SK-N-SH (cell line): ENCODE data around the gene MYF6. TPM values are rescaled to one million over a fixed set of nuclear protein-coding genes. Genes with fewer than 3 reads are reported as not detected.

ENCODE experiments used
- CTCF ChIA-PET: fragments of 300-600, 350-600 bp; formaldehyde crosslinking; extraction: SDS; loops from one replicate; lab custom pipeline; 2021; lab: Yijun Ruan, JAX
- POLR2A ChIA-PET: fragments of 350-600 bp; sonication (Branson Sonifier 250); formaldehyde crosslinking; extraction: SDS; loops from one replicate; lab custom pipeline; 2020; ENCODE audit warnings: antibody characterized with exemption, inconsistent platforms; lab: Yijun Ruan, JAX
- DNase-seq: peaks from one replicate; pipeline ENCODE4 v3.0.0; 2012
- H2AFZ ChIP-seq: fragments of 200-600 bp; sonication (generic); 2 replicates; pipeline ENCODE4 v1.8.1; 2016; ENCODE audit warnings: antibody characterized with exemption, mild to moderate bottlenecking, low read depth
- H3F3A ChIP-seq: fragments of 200-600 bp; sonication (generic); replicated peaks from 2 replicates; pipeline ENCODE3; 2016; ENCODE audit warnings: antibody characterized with exemption, mild to moderate bottlenecking; ENCODE audit not compliant: insufficient read depth
- H3K27ac ChIP-seq, 2 experiments: fragments of 200-500 bp in 1 of 2; fragments of 200-600 bp in 1 of 2; sonication (Bioruptor generic) in 1 of 2; sonication (generic), shearing (Covaris generic) in 1 of 2; 2 replicates each; pipeline versions ENCODE4 v1.5.1 to v1.6.1; 2014 to 2016; ENCODE audit warnings: low read depth in 2 of 2, inconsistent platforms in 1 of 2, low read length in 1 of 2, mild to moderate bottlenecking in 1 of 2, mixed read lengths in 1 of 2
- H3K27me3 ChIP-seq: fragments of 200-600 bp; sonication (generic), shearing (Covaris generic); 2 replicates; pipeline ENCODE4 v1.6.1; 2016; ENCODE audit warnings: mixed run types; ENCODE audit not compliant: insufficient read depth
- H3K36me3 ChIP-seq, 2 experiments: fragments of 200-500 bp in 1 of 2; fragments of 200-600 bp in 1 of 2; sonication (Bioruptor generic) in 1 of 2; sonication (generic) in 1 of 2; replicated peaks in 1 of 2; 2 replicates each; pipeline versions ENCODE3 to v1.5.1; 2014 to 2016; ENCODE audit warnings: low read length in 1 of 2, mild to moderate bottlenecking in 1 of 2; ENCODE audit not compliant: insufficient read depth in 2 of 2, control insufficient read depth in 1 of 2
- H3K4me1 ChIP-seq, 2 experiments: fragments of 200-500 bp in 1 of 2; fragments of 200-600 bp in 1 of 2; sonication (Bioruptor generic) in 1 of 2; sonication (generic), shearing (Covaris generic) in 1 of 2; 2 replicates each; pipeline versions ENCODE4 v1.5.1 to v1.6.1; 2014 to 2016; ENCODE audit warnings: low read depth in 1 of 2, low read length in 1 of 2, mixed run types in 1 of 2; ENCODE audit not compliant: insufficient read depth in 2 of 2, control insufficient read depth in 1 of 2
- H3K4me2 ChIP-seq: fragments of 200-600 bp; sonication (generic), shearing (Covaris generic); 2 replicates; pipeline ENCODE4 v1.6.1; 2017; ENCODE audit warnings: mixed run types
- H3K4me3 ChIP-seq, 2 experiments: fragments of 200-500 bp in 1 of 2; fragments of 200-600 bp in 1 of 2; sonication (Bioruptor generic) in 1 of 2; sonication (generic), shearing (Covaris generic) in 1 of 2; 2 replicates each; pipeline versions ENCODE4 v1.5.1 to v1.8.1; 2014 to 2016; ENCODE audit warnings: low read depth in 2 of 2, inconsistent platforms in 1 of 2, low read length in 1 of 2, mild to moderate bottlenecking in 1 of 2, mixed read lengths in 1 of 2, moderate library complexity in 1 of 2
- H3K79me2 ChIP-seq: fragments of 200-600 bp; sonication (generic); 2 replicates; pipeline ENCODE4 v1.8.1; 2017; ENCODE audit warnings: mild to moderate bottlenecking; ENCODE audit not compliant: insufficient read depth
- H3K9ac ChIP-seq: fragments of 200-600 bp; sonication (generic); 2 replicates; pipeline ENCODE4 v1.6.1; 2017; ENCODE audit warnings: mixed run types
- H3K9me2 ChIP-seq: fragments of 200-600 bp; sonication (generic); 2 replicates; pipeline ENCODE4 v1.6.1; 2017; ENCODE audit warnings: mixed run types
- H3K9me3 ChIP-seq: fragments of 200-600 bp; sonication (generic); 2 replicates; pipeline ENCODE4 v1.6.1; 2017; ENCODE audit warnings: mixed run types, mild to moderate bottlenecking, moderate library complexity
- H4K20me1 ChIP-seq: fragments of 200-600 bp; sonication (generic); 2 replicates; pipeline ENCODE4 v1.6.1; 2017; ENCODE audit warnings: mild to moderate bottlenecking, mixed run types; ENCODE audit not compliant: insufficient read depth
- CHD2 ChIP-seq: fragments of 150-350 bp; IDR thresholded peaks from 2 replicates; pipeline ENCODE4 v1.6.1; 2018; ENCODE audit warnings: low read length; ENCODE audit not compliant: partially characterized antibody
- CTCF ChIP-seq: fragments of 200-600 bp; sonication (generic); IDR thresholded peaks from 2 replicates; pipeline ENCODE4 v1.6.1; 2017; ENCODE audit warnings: antibody characterized with exemption, mild to moderate bottlenecking, moderate library complexity
- EP300 ChIP-seq, 2 experiments: IDR thresholded peaks; 2 replicates each; pipeline versions ENCODE4 v1.4.0 to v1.6.1; 2012; ENCODE audit warnings: borderline replicate concordance in 1 of 2, low read depth in 1 of 2, low read length in 1 of 2
- EZH2phosphoT487 ChIP-seq: fragments of 200-600 bp; sonication (generic); IDR thresholded peaks from 2 replicates; pipeline ENCODE4 v1.6.1; 2017; ENCODE audit warnings: low read depth, mixed run types, mild to moderate bottlenecking, antibody characterized with exemption, moderate library complexity, borderline replicate concordance
- FOXJ3 ChIP-seq: sonication (generic); formaldehyde crosslinking; IDR thresholded peaks from 2 replicates; pipeline ENCODE4 v1.5.1; 2020; ENCODE audit warnings: mild to moderate bottlenecking, missing genetic modification reagents
- IRF3 ChIP-seq: fragments of 150-350 bp; IDR thresholded peaks from 2 replicates; pipeline ENCODE4 v1.6.1; 2016; ENCODE audit warnings: mild to moderate bottlenecking, low read depth, low read length
- JUND ChIP-seq: IDR thresholded peaks from 2 replicates; pipeline ENCODE4 v1.4.0; 2012
- MAX ChIP-seq: IDR thresholded peaks from 2 replicates; pipeline ENCODE4 v1.4.0; 2012; ENCODE audit warnings: low read depth
- MEF2A ChIP-seq: IDR thresholded peaks from 2 replicates; pipeline ENCODE4 v1.4.0; 2012; ENCODE audit warnings: low read depth, borderline replicate concordance
- MXI1 ChIP-seq: IDR thresholded peaks from 2 replicates; pipeline ENCODE4 v1.6.1; 2012; ENCODE audit warnings: mild to moderate bottlenecking, low read depth, low read length, improper control_type of control experiment
- NRF1 ChIP-seq: IDR thresholded peaks from 2 replicates; pipeline ENCODE4 v1.6.1; 2012; ENCODE audit warnings: low read depth, mild to moderate bottlenecking, low read length
- POLR2AphosphoS5 ChIP-seq: IDR thresholded peaks from 2 replicates; pipeline ENCODE4 v1.6.1; 2012; ENCODE audit warnings: low read depth, low read length
- RAD21 ChIP-seq: IDR thresholded peaks from 2 replicates; pipeline ENCODE4 v1.6.1; 2012; ENCODE audit warnings: mild to moderate bottlenecking, low read length
- RCOR1 ChIP-seq: fragments of 150-350 bp; IDR thresholded peaks from 2 replicates; pipeline ENCODE4 v1.6.1; 2017; ENCODE audit warnings: antibody characterized with exemption, low read length
- RFX5 ChIP-seq: IDR thresholded peaks from 2 replicates; pipeline ENCODE4 v1.6.1; 2012; ENCODE audit warnings: mild to moderate bottlenecking, improper control_type of control experiment, low read length
- RXRA ChIP-seq: IDR thresholded peaks from 2 replicates; pipeline ENCODE4 v1.4.0; 2012; ENCODE audit warnings: low read depth, mild to moderate bottlenecking, borderline replicate concordance
- SIN3A ChIP-seq: IDR thresholded peaks from 2 replicates; pipeline ENCODE4 v1.6.1; 2012; ENCODE audit warnings: low read depth, mild to moderate bottlenecking, low read length, moderate library complexity, borderline replicate concordance
- SMC3 ChIP-seq: IDR thresholded peaks from 2 replicates; pipeline ENCODE4 v1.6.1; 2012; ENCODE audit warnings: low read depth, low read length, improper control_type of control experiment
- TCF12 ChIP-seq: IDR thresholded peaks from 2 replicates; pipeline ENCODE4 v1.4.0; 2012
- USF2 ChIP-seq: fragments of 150-350 bp; IDR thresholded peaks from 2 replicates; pipeline ENCODE4 v1.6.1; 2017; ENCODE audit warnings: antibody characterized with exemption, low read length, low read depth, borderline replicate concordance
- YY1 ChIP-seq: IDR thresholded peaks from 2 replicates; pipeline ENCODE4 v1.4.0; 2012; ENCODE audit warnings: low read depth, mild to moderate bottlenecking
- ZBTB33 ChIP-seq: IDR thresholded peaks from 2 replicates; pipeline ENCODE4 v1.4.0; 2012; ENCODE audit warnings: low read depth, borderline replicate concordance
- WGBS: methylation state at CpG from one replicate; pipeline ENCODE4 v1.1.6; 2017; ENCODE audit warnings: low lambda C conversion rate; 5-methylcytosine and 5-hydroxymethylcytosine counted together
- polyA plus RNA-seq, 3 experiments: library from polyadenylated mRNA; depleted of rRNA; stranded (reverse); fragments of >200 nt; gene quantifications; 2 replicates each; pipeline ENCODE4 v1.2.3, GENCODE V29; 2012

Gene MYF6
- polyA plus RNA-seq, 1 of the 3 experiments (the other 2 are of a cell fraction): not detected

- no peaks in the 10 kb centered on the region for H3K79me2 ChIP-seq
- WGBS: 4% methylated on average over 2 of the region's 2 CpGs
- peaks cover 8% of the 10 kb centered on the region; the same call in 1 of the 2 replicates for H3K27me3 ChIP-seq
- H3K4me1 ChIP-seq: no peaks in the 10 kb centered on the region
- H3K9me2 ChIP-seq: no peaks in the 10 kb centered on the region
- TF ChIP-seq TCF12 (no peak), EP300 (IDR thresholded peaks at IDR 0.05; ENCODE audit: borderline replicate concordance in 1 of 2, low read depth in 1 of 2, low read length in 1 of 2) (no peak), RCOR1 (no peak), SMC3 (no peak)
- no peaks in the 10 kb centered on the region for H3F3A ChIP-seq
- no peak overlapping the region for H3K27ac ChIP-seq
- H3K9ac ChIP-seq: no peak overlapping the region
- no peaks in the 10 kb centered on the region for H3K36me3 ChIP-seq
- H4K20me1 ChIP-seq: no peaks in the 10 kb centered on the region
- no peak overlapping the region for H3K4me3 ChIP-seq
- no peaks in the 10 kb centered on the region for H3K9me3 ChIP-seq
- no peak for DNase-seq
- ChIA-PET POLR2A (no interaction called here), CTCF (no interaction called here)
- H2AFZ ChIP-seq: no peak overlapping the region
- H3K4me2 ChIP-seq: no peak overlapping the region
These were observed 42.0 kb downstream of the MYF6 start for GRCh38 chr12:80749456-80749855.

GRCh38 chr12:80752464-80752863 is 45.0 kb downstream of the MYF6 start:
- TF ChIP-seq RAD21 (no peak), RXRA (no peak), NRF1 (no peak), POLR2AphosphoS5 (no peak), FOXJ3 (CRISPR knock-in tag) (no peak), ZBTB33 (no peak), MEF2A (no peak), YY1 (no peak), MXI1 (no peak), SIN3A (no peak), CTCF (no peak), JUND (no peak), IRF3 (no peak), CHD2 (no peak), RFX5 (no peak), EZH2phosphoT487 (no peak), USF2 (no peak), MAX (no peak)
- H2AFZ ChIP-seq: no peak overlapping the region

More at GRCh38 chr12:80752464-80752863, 45.0 kb downstream of the MYF6 start:
- Histone ChIP-seq H3K4me1 (no peaks in the 10 kb centered on the region), H3K4me3 (no peak overlapping the region), H3K9ac (no peak overlapping the region), H4K20me1 (no peaks in the 10 kb centered on the region), H3K9me2 (no peaks in the 10 kb centered on the region), H3K79me2 (no peaks in the 10 kb centered on the region), H3K9me3 (no peaks in the 10 kb centered on the region), H3F3A (no peaks in the 10 kb centered on the region), H3K27ac (no peak overlapping the region), H3K4me2 (no peak overlapping the region), H3K27me3 (peaks cover 8% of the 10 kb centered on the region; the same call in 1 of the 2 replicates), H3K36me3 (no peaks in the 10 kb centered on the region)
- no peak for DNase-seq
- ChIA-PET POLR2A (no interaction called here), CTCF (no interaction called here)
